Mucosa of descending colon (tissue), 3 donors: Measurements from ENCODE around the gene AGXT2. TPM values are rescaled to one million over a fixed set of nuclear protein-coding genes. Genes with fewer than 3 reads are reported as not detected.
"Not testable (repeated sequence)": the region's sequence is repeated elsewhere in the genome, so short reads cannot be mapped to it uniquely, and the experiment has no call there.

Experiments used
- ATAC-seq: fragments of 200-7000 bp; cut with Tn5 transposase; one replicate; pipeline ENCODE4 v1.9.1; 2020; ENCODE audit warnings: mild to moderate bottlenecking, moderate library complexity
- DNase-seq, 3 donors: peaks; one replicate each; pipeline ENCODE4 v3.0.0-alpha.2; 2020
- H3K36me3 ChIP-seq: fragments of 200-600 bp; one replicate; pipeline ENCODE4 v1.8.0; 2021; ENCODE audit warnings: low read depth, mild to moderate bottlenecking
- H3K4me1 ChIP-seq: fragments of 200-600 bp; one replicate; pipeline ENCODE4 v1.8.0; 2021; ENCODE audit warnings: low read depth, mild to moderate bottlenecking
- H3K4me3 ChIP-seq: fragments of 200-600 bp; one replicate; pipeline ENCODE4 v1.8.0; 2021; ENCODE audit warnings: mild to moderate bottlenecking
- H3K9me3 ChIP-seq: fragments of 200-600 bp; one replicate; pipeline ENCODE4 v1.8.0; 2021; ENCODE audit warnings: mild to moderate bottlenecking
- CTCF ChIP-seq: fragments of 200-600 bp; IDR thresholded peaks from one replicate; pipeline ENCODE4 v1.8.0; 2022; ENCODE audit warnings: antibody characterized with exemption, mild to moderate bottlenecking
- intact Hi-C, 2 donors: fragments of 100-400 bp; cut with DNase I in 1 of 2; cut with micrococcal nuclease in 1 of 2; formaldehyde crosslinking; loops; one replicate each; pipeline versions ENCODE4 v1.11.0 to v1.11.1; 2022; cut with DNase I, micrococcal nuclease
- total RNA-seq, 3 donors: library from RNA; stranded (reverse); fragmentation: NEBNext Ultra II Directional in 2 of 3; extraction: Animal tissue kit (Norgen Biotek cat#: 25700) in 2 of 3; gene quantifications; one replicate each; pipeline versions ENCODE4 v1.2.1 to v1.2.4, GENCODE V29; 2021 to 2023
- donor health status: DM: no; HTN: no; CAD: no; lungs with moderate emphysema.
- donor health status: DM: no; HTN: no; CAD: no.
- donor health status: DM: no; HTN: yes; CAD: no.

AGXT2 gene
- total RNA-seq, 3 donors from 2014 or later, result not detected

- no peak for TF ChIP-seq CTCF
- Histone ChIP-seq H3K9me3 (no peaks in the 10 kb centered on the region), H3K4me3 (no peak overlapping the region), H3K4me1 (no peaks in the 10 kb centered on the region), H3K36me3 (no peaks in the 10 kb centered on the region)
- no peak for ATAC-seq
- intact Hi-C loops, result no loop called here
- DNase-seq, result no peak
These were observed 5.0 kb downstream of the AGXT2 start for GRCh38 chr5:35042781-35043180.

GRCh38 chr5:35041261-35041660, 6.5 kb downstream of the AGXT2 start:
- intact Hi-C loops, result no loop called here
- no peak for ATAC-seq

GRCh38 chr5:35038891-35039290, 8.9 kb downstream of the AGXT2 start:
- no peaks in the 10 kb centered on the region for H3K36me3 ChIP-seq
- intact Hi-C loops, result no loop called here
- H3K9me3 ChIP-seq, result no peaks in the 10 kb centered on the region
- TF ChIP-seq CTCF, result no peak
- DNase-seq, result no peak
- no peak overlapping the region for H3K4me3 ChIP-seq
- no peak for ATAC-seq
- no peaks in the 10 kb centered on the region for H3K4me1 ChIP-seq

More at GRCh38 chr5:35041261-35041660, 6.5 kb downstream of the AGXT2 start:
- TF ChIP-seq CTCF, result no peak
- no peak for DNase-seq
- Histone ChIP-seq H3K4me1 (no peaks in the 10 kb centered on the region), H3K4me3 (no peak overlapping the region), H3K36me3 (no peaks in the 10 kb centered on the region), H3K9me3 (no peaks in the 10 kb centered on the region)

- intact Hi-C loops, result no loop called here
- Histone ChIP-seq H3K36me3 (no peaks in the 10 kb centered on the region), H3K9me3 (no peaks in the 10 kb centered on the region), H3K4me1 (no peaks in the 10 kb centered on the region), H3K4me3 (no peak overlapping the region)
- TF ChIP-seq CTCF, result no peak
- DNase-seq, result no peak
- ATAC-seq, result no peak
These were observed 11.2 kb downstream of the AGXT2 start for GRCh38 chr5:35036536-35036935.

- H3K36me3 ChIP-seq, ATAC-seq, intact Hi-C loops, H3K4me3 ChIP-seq, DNase-seq, H3K9me3 ChIP-seq, H3K4me1 ChIP-seq: not testable (repeated sequence)
These were observed 11.8 kb downstream of the AGXT2 start for GRCh38 chr5:35035929-35036328.

GRCh38 chr5:35035271-35035670, 12.5 kb downstream of the AGXT2 start:
- Histone ChIP-seq H3K4me1 (no peaks in the 10 kb centered on the region), H3K36me3 (no peaks in the 10 kb centered on the region), H3K4me3 (no peak overlapping the region), H3K9me3 (no peaks in the 10 kb centered on the region)
- intact Hi-C loops, result no loop called here
- no peak for DNase-seq
- no peak for ATAC-seq
- TF ChIP-seq CTCF, result no peak
